ENCODE data around the gene OS9.

The OS9 gene

DNA sequence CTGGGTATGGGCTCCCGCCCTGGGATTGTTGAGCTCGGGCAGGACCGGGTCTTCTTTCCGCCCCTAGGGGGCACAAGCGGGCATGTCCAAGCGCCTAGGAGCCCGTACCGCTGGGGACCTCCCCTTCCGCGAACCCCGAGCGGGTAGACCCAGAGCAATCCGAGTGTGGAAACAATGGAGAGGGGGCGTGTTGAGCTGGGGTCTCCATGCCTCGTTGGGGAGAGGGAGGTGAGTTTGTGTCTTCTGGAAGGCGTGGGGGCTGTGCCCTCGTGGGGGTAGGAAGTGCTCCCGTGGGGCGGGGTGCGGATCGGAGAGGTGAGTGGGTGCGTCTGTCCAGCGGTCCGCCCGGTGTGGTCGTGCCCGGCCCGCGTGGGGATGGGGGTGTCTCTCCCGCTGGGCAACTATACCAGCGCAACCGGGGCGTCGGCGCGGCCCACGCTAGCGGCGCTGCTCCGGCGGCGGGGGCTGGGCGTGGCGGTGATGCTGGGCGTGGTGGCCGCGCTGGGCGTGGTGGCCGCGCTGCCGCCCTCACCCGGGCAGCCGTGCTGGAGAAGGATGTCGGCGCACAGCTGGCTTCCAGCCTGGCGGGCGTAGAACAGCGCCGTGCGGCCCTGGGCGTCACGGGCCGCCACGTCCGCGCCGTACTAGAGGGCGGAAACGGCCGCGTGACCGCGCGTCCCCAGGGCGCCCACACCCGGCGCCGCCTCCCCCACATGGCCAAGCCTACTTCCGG is 32.4 kb downstream of the OS9 start:
- TF ChIP-seq, protein P1, sequence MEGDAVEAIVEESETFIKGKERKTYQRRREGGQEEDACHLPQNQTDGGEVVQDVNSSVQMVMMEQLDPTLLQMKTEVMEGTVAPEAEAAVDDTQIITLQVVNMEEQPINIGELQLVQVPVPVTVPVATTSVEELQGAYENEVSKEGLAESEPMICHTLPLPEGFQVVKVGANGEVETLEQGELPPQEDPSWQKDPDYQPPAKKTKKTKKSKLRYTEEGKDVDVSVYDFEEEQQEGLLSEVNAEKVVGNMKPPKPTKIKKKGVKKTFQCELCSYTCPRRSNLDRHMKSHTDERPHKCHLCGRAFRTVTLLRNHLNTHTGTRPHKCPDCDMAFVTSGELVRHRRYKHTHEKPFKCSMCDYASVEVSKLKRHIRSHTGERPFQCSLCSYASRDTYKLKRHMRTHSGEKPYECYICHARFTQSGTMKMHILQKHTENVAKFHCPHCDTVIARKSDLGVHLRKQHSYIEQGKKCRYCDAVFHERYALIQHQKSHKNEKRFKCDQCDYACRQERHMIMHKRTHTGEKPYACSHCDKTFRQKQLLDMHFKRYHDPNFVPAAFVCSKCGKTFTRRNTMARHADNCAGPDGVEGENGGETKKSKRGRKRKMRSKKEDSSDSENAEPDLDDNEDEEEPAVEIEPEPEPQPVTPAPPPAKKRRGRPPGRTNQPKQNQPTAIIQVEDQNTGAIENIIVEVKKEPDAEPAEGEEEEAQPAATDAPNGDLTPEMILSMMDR (IDR thresholded peaks at IDR 0.05) = peak; percentile 86

DNA sequence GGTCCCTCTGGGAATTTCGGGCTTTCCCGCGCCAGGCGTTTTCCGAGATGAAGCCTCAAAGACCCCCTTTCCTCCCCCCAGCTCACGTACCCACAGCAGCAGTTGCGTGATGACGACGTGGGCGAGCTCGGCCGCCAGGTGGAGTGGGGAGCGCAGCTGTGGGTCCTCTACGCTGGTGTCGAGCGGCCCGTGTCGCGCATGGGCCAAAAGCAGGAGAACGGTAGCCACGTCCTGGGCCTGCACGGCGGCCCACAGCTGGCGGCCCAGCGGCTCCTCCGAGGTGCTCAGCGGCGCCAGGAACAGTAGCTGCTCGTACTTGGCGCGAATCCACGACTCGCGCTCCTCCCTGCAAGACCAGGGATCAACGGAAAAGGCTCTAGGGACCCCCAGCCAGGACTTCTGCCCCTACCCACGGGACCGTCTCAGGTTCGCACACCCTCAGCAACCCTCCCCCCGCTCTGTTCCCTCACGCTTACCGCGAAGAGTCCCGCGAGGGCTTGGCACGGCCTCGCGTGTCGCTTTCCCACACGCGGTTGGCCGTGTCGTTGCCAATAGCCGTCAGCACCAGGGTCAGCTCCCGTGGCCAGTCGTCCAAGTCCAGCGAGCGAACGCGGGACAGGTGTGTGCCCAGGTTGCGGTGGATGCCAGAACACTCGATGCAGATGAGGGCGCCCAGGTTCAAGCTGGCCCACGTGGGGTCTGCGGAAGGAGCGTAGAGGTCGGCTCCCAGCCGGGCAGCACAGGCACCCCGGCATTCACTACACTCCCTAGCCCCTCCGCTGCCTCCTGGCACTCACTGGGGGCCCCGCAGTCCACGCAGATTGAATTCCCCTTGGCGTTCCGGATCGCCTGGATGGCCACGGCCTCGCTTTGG is 33.2 kb downstream of the OS9 start:
- TF ChIP-seq, protein P1 (IDR thresholded peaks at IDR 0.05) = no peak

DNA sequence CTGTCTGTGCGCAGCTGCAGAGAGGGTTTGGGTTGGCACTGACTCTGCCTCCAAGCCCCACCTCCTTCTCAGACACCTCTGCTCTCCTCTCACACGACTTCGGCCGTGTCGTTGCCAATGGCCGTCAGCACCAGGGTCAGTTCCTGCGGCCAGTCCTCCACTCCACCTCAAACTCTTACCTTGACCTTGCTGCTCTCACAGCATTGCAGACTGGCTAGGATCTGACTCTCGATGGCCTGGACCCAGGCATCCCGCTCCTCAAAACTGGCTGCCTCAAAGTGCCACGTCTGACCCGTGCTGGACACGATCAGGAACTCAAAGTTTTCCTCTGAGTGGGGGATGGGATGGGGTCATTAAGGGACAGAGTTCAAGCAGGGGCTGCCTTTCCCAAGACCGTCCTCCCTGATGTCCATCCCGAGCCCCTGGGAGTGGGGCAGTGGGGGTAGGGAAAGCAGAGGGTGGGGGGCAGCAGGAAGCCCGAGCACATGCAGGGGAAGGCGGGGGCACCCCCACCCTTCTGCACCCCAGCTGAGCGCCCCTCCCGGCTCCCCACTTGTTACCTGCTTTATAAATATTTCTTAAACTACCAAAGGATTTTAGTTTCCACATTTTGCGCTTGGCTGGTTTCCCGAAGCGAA is 33.9 kb downstream of the OS9 start:
- TF ChIP-seq, protein P1 (IDR thresholded peaks at IDR 0.05) = no peak

DNA sequence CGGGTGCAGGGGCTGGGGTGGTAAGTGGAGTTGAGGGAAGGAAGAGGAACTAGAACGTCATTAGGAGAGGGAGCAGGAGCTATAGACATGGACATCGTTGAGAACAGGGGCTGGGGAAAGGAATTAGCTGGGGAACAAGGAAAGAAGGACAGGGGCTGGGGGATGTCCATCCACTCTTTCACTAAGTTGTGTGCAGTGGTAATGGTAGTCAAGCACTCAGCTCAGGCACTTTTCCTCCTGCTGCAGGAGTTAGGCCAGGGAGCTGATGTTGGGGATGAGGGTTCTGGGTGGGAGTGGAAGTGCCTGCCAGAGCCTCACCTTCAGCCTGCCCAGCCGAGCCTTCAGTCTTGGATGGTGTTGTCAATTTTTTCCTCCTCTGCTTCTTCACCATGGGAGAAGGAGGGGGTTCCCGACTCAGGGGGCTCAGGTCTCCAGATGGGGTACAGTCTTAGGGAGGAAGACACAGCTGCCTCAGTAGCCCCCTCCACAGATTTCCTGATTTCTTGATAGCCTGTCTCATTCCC is 35.5 kb downstream of the OS9 start:
- TF ChIP-seq, protein P1 (IDR thresholded peaks at IDR 0.05) = no peak

DNA sequence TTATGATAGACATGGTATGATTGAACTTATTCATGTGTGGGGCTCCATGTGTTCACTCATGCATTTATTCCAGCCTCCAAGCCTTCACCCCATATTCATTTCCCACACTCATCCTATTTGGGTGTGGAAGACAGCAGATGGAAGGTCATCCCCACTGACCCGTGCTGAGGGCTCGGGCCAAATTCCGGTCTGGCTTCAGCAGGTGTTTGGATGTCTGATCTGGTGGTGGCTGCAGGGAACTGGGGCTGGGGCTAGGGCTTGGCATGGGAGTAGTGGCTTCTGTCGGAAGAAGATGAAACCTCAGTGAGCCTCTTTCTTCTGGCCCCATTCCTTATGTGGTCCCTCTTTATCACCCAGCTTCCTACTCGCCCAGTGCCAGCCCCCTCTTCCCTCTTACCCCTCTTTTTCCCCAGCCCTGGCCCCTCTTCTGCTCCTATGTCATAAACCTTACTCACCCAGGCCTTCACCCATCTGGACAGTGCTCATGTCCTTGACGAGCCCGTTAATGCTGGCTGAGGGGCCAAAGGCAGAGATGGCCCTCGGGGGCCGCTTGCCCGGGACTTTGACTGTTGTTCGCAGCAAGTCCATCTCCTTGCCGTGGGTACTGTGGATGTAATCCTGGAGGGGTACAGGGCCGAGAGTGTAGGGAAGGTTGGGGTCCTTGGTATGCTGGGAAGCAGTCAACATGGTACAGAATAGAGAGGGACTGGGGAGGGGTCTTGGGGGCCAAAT is 36.6 kb downstream of the OS9 start:
- TF ChIP-seq, protein P1 (IDR thresholded peaks at IDR 0.05) = no peak

DNA sequence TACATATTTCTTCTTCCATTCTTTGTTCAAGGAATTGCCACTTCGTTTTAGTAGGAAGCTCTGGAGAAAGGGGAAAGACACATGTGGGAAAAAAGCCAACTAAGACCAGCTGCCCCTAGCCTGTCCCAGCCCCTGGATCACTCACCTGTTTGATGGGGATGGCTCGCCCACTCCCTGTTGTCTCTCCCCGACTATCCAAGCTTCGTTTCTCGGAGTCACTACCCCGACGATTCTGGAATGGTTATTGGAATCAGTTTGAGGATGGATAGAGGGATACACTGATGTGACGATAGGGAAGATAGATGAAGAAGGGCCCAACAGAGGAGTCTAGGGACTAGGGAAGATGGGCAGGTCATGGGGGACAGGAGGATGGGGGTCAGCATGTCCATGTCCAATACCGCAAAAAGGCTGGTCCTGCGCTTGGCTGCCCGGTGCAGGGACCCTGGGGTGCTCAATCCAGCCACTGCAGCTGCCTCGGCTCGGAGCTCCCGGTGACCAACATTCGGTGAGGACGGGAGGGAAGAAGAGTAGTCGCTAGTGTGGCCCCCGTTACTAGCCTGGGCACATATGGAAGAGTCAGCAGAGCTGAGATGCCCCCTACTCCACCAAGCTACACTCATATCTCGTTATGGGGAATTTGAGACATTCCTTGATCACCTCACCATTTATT is 37.6 kb downstream of the OS9 start:
- TF ChIP-seq, protein P1 (IDR thresholded peaks at IDR 0.05) = no peak
